Brain microvascular endothelial cell (primary cell): ENCODE results near the gene CHTOP.
A peak's percentile ranks its signal among the peaks of the same experiment; 100 is the strongest.

Experiments
- DNase-seq: peaks from one replicate; pipeline ENCODE4 v3.0.0-alpha.2; 2020
- H3K27ac ChIP-seq: fragments of 250-450 bp; sonication (Bioruptor Pico); 2 replicates; pipeline ENCODE4 v1.5.1; 2020; ENCODE audit warnings: mild to moderate bottlenecking, moderate library complexity
- H3K27me3 ChIP-seq: fragments of 250-450 bp; sonication (Bioruptor Pico); replicated peaks from 2 replicates; pipeline ENCODE4 v1.5.1; 2020; ENCODE audit warnings: mild to moderate bottlenecking
- H3K36me3 ChIP-seq: fragments of 250-450 bp; sonication (Bioruptor Pico); replicated peaks from 2 replicates; pipeline ENCODE4 v1.5.1; 2020; ENCODE audit warnings: mild to moderate bottlenecking
- H3K4me3 ChIP-seq: 2 replicates; pipeline ENCODE4 v1.5.1; 2011; ENCODE audit warnings: low read depth, mild to moderate bottlenecking, control low read depth, low read length, moderate library complexity
- CTCF ChIP-seq: IDR thresholded peaks from 2 replicates; pipeline ENCODE4 v1.5.1; 2011; ENCODE audit warnings: low read depth, mild to moderate bottlenecking, moderate library complexity, low read length, control low read depth, inconsistent platforms; ENCODE audit errors: missing control alignments
- in situ Hi-C: cut with HindIII; loops from 2 replicates; pipeline ENCODE4 v1.10.0; 2017; ENCODE audit warnings: low sequenced_read_pairs, low pct_ligation_motif_present

CHTOP gene

GRCh38 chr1:153678519-153679336, 44.9 kb downstream of the CHTOP start, which contains the start of gene NPR1:
NPR1 (plus strand) TSS chr1:153678688; CDS start chr1:153679109, 421 bp downstream.
- Histone ChIP-seq H3K27me3 (peaks cover 33% of the 10 kb centered on the region), H3K36me3 (no peaks in the 10 kb centered on the region), H3K4me3 (peak within 1 kb of the TSS; percentile 32), H3K27ac (no peak within 1 kb of the TSS)
- in situ Hi-C loops = no loop called here
- TF ChIP-seq CTCF = no peak
- DNase-seq = no peak

- DNase-seq = no peak
- in situ Hi-C loops = no loop called here
- Histone ChIP-seq H3K36me3 (no peaks in the 10 kb centered on the region), H3K27me3 (peaks cover 33% of the 10 kb centered on the region), H3K4me3 (peak overlapping the region; percentile 26), H3K27ac (no peak overlapping the region)
- peak; percentile 47 for TF ChIP-seq CTCF
Measured at GRCh38 chr1:153679337-153680119, 45.7 kb downstream of the CHTOP start.

GRCh38 chr1:153680120-153680403, 46.2 kb downstream of the CHTOP start:
- Histone ChIP-seq H3K4me3 (no peak overlapping the region), H3K27me3 (peaks cover 33% of the 10 kb centered on the region), H3K36me3 (no peaks in the 10 kb centered on the region), H3K27ac (no peak overlapping the region)
- DNase-seq = no peak
- in situ Hi-C loops = no loop called here
- TF ChIP-seq CTCF = no peak

- in situ Hi-C loops = no loop called here
- no peak for TF ChIP-seq CTCF
- Histone ChIP-seq H3K4me3 (no peak overlapping the region), H3K36me3 (no peaks in the 10 kb centered on the region), H3K27ac (no peak overlapping the region), H3K27me3 (peaks cover 33% of the 10 kb centered on the region)
- no peak for DNase-seq
Measured at GRCh38 chr1:153682730-153683129, 48.9 kb downstream of the CHTOP start.

- no peaks in the 10 kb centered on the region for H3K36me3 ChIP-seq
- peaks cover 24% of the 10 kb centered on the region for H3K27me3 ChIP-seq
- no peak overlapping the region for H3K4me3 ChIP-seq
- DNase-seq = no peak
- no peak for TF ChIP-seq CTCF
- H3K27ac ChIP-seq = no peak overlapping the region
- in situ Hi-C loops = no loop called here
Measured at GRCh38 chr1:153683854-153684253, 50.0 kb downstream of the CHTOP start.
